GM18505 (cell line): ENCODE results near the gene CDC42EP4.

Source experiments
- ATAC-seq: cut with Tn5 transposase; IDR thresholded peaks from one replicate; pipeline ENCODE4 v1.9.1; 2021; ENCODE audit not compliant: unreplicated experiment
- POLR2A ChIP-seq: IDR thresholded peaks from 4 replicates; pipeline ENCODE4 v1.6.1; 2011; ENCODE audit warnings: borderline replicate concordance; ENCODE audit not compliant: insufficient read depth, insufficient read length; ENCODE audit errors: extremely low read depth

Gene CDC42EP4

DNA sequence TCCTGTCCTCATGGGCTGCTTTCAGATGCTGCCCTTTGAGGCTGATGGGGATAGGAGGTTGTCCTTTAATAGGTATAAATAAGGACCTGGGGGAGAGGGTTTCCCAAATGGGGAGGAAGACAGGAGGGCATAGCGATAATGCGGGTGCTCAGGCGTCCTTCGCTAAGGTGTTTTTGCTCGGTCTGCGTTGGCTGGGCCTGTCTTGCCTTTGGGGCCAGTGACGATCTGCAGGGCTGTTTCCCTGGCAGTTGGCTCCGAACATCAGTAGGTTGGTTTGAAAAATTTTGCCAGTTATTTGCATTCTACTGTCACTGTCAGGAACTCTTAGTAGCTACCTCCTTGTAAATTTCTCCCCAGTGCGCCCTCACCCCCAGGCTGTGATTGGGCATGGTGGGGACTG, 37.8 kb upstream of the CDC42EP4 start:
- ATAC-seq, result no peak
- TF ChIP-seq POLR2A, result no peak

DNA sequence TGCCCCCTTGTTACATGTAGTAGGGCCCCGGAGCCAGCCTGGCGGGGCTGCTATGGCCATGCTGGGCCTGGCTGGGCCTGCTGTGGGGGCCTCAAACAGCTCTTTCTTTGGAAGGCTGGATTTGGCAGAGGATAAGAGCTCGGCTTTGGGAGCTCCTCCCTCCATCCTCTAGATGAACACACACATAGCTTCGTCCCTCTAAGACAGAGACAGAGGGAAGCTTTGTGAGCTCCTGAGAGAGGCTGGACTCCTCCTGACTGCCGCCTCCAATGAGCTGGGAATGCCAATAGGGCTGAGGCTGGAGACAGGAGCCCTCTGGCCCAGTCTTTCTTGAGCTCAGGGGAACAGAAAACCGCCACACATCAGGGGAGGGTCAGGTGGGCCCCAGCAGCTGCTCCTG, 37.3 kb upstream of the CDC42EP4 start:
- no peak for ATAC-seq
- no peak for TF ChIP-seq POLR2A

- TF ChIP-seq POLR2A, result no peak
- ATAC-seq, result no peak
Observed at GRCh38 chr17:73348829-73349095, 37.0 kb upstream of the CDC42EP4 start.

GRCh38 chr17:73348018-73348828, 36.4 kb upstream of the CDC42EP4 start:
- no peak for TF ChIP-seq POLR2A
- ATAC-seq, result no peak

DNA sequence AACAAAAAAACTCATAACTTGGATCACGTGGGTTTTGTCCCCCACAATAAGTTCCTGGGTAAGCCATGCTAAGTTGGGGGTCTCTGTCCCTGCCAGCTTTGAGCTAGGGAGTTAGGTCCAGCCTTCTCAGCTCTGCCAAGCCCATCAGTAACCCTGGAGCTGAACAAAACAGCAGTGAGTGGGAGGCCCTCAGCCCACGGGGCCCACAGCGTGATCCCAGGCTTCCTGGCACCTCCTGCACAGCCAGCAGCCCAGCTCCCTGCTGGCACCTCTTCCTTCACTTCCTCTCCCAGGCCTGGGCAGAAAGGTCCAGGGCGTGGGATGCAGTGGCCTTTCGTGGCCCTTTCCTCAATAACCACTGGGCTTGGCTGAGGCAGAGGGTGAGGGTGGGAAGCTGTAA, 35.5 kb upstream of the CDC42EP4 start:
- no peak for TF ChIP-seq POLR2A
- ATAC-seq, result no peak

GRCh38 chr17:73346501-73347162, 34.8 kb upstream of the CDC42EP4 start:
- no peak for ATAC-seq
- no peak for TF ChIP-seq POLR2A

- no peak for ATAC-seq
- TF ChIP-seq POLR2A, result no peak
Observed at GRCh38 chr17:73343739-73344454, 32.1 kb upstream of the CDC42EP4 start.

- TF ChIP-seq POLR2A, result no peak
- no peak for ATAC-seq
Observed at GRCh38 chr17:73343168-73343634, 31.4 kb upstream of the CDC42EP4 start.

DNA sequence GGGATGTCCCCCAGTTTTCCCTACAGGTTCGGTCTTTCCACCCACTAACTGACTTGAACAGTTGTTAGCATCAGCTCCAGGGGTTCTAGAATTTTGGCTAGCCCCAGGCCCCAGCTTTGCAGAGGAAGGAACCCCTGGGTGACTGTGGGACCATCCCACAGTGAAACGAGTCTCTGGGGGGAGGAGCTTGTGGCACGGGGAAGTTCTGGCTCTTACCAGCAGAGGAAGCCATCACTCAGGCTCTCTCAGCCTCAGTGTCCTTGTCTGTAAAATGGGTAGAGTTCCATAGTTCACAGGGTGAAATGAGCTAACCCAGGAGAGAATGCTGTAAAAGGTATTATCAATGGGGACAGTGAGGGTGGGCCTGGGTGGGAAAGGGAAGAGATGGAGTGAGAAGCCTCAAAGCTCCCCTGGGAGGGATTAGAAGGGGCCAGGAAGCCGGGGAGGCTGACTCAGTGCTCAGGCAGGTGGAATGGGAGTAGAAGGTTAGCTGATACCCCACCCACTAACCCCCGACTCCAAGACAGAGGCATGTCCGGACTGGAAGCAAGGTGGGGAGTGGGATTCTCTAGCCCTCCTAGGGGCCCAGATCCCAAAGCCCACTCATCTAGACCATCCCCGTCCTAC, 30.9 kb upstream of the CDC42EP4 start:
- TF ChIP-seq POLR2A, result no peak
- ATAC-seq, result no peak

DNA sequence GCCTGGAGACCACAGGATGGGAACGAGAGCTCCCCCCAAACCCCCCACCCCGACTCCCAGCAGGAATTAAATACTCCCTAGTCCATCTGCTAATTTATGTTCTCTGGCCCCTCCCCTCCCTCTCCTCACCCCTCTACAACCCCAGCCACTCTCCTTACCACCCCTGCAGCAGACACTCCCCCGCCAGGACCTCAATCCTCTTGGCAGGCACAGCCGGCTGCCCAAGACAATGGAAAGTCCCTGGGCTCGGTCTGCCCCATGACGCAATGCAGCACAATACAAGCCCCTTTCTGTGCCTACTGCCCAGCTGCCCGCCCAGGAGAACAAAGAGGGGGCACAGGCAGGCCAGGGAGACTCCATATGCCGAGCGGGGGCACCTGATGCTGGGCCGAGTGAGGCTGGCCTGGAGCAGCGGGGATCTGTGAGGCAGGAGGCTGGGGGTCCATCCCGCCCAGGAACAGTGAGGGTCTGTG, 30.3 kb upstream of the CDC42EP4 start:
- ATAC-seq, result no peak
- TF ChIP-seq POLR2A, result no peak

GRCh38 chr17:73341350-73342049, 29.7 kb upstream of the CDC42EP4 start:
- no peak for ATAC-seq
- TF ChIP-seq POLR2A, result no peak

- no peak for ATAC-seq
Observed at GRCh38 chr17:73340093-73340596, 28.3 kb upstream of the CDC42EP4 start.

More at GRCh38 chr17:73340093-73340596, 28.3 kb upstream of the CDC42EP4 start:
- no peak for TF ChIP-seq POLR2A
